HG02973 (cell line): ENCODE data around the gene IKZF4.
"Not testable (repeated sequence)": the region's sequence is repeated elsewhere in the genome, so short reads cannot be mapped to it uniquely, and the experiment has no call there.

ENCODE experiments used
- ATAC-seq: cut with Tn5 transposase; IDR thresholded peaks from one replicate; pipeline ENCODE4 v1.9.1; 2021; ENCODE audit warnings: moderate library complexity; ENCODE audit not compliant: unreplicated experiment

Gene IKZF4

GRCh38 chr12:55997535-55997859 is 23.3 kb upstream of the IKZF4 start:
- ATAC-seq = no peak

DNA sequence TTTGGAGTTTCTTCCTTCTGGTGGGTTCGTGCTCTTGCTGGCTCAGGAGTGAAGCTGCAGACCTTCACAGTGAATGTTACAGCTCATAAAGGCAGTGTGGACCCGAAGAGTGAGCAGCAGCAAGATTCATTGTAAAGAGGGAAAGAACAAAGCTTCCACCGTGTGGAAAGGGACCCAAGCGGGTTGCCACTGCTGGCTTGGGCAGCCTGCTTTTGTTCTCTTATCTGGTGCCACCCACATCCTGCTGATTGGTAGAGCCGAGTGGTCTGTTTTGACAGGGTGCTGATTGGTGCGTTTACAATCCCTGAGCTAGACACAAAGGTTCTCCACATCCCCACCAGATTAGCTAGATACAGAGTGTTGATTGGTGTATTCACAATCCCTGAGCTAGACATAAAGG is 21.3 kb upstream of the IKZF4 start:
- not testable (repeated sequence) for ATAC-seq

- not testable (repeated sequence) for ATAC-seq
Observed at GRCh38 chr12:55999999-56000540, 20.8 kb upstream of the IKZF4 start.

DNA sequence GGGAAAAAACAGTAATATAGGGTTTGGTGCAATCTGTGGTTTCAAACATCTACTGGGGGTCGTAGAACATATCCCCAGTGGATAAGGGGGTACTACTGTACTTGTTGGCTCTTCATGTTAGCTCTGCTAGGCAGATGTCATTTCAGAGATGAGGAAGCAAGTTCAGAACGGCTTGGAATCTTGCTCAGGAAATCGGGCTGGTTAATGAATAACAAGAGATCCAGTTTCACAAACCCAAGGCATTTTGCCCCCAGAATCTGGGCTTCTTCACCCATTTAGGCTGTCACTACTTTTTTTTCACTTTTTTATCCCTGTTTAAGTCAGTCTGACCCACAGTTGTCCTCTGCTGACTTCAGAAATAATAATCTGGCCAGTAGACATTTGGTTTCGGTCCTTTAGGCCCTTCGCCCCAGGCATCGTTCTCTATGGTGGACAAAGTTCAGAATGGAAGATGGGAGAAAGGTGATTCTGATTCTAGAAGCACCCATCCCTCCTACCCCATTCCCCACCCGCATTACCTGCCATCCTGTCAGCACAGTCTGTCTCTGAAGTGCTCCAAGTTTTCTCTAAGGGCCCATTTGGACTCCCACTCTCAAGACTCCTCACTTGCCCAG is 19.2 kb upstream of the IKZF4 start:
- ATAC-seq = no peak

GRCh38 chr12:56003376-56003775 is 17.5 kb upstream of the IKZF4 start:
- not testable (repeated sequence) for ATAC-seq

GRCh38 chr12:56004211-56004610 is 16.6 kb upstream of the IKZF4 start:
- no peak for ATAC-seq

GRCh38 chr12:56007564-56008559 is 13.0 kb upstream of the IKZF4 start:
- ATAC-seq = peak; percentile 27

- ATAC-seq = no peak
Observed at GRCh38 chr12:56010111-56010570, 10.7 kb upstream of the IKZF4 start.

DNA sequence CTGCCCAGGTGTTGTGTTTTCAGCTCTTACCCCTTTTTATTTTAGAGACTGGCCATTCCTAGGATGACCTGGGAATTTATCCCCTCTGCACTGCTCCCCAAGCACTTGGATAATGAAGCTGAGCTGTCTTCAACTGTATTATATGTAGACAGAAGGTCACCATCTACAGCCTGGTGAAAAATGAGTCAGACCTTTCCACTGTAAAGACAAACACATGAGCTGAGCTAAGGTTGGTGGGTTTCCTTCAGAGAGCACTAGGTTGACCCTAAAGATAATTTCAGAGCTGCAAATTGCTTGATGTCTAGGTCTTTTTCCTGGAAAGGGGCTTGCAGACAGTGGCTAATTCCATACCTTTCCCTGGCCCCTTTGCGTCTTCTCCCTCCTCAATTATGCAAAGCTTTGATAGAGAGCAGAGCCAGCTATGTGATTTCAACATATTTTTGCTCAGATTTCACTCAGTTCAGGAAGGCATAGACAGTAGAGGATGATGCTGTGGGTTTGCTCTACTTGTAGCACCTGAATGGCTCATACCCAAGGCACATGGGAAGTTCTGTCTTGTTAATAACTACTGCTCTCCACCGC is 9.2 kb upstream of the IKZF4 start:
- ATAC-seq = no peak

GRCh38 chr12:56013482-56013881 is 7.4 kb upstream of the IKZF4 start:
- no peak for ATAC-seq

DNA sequence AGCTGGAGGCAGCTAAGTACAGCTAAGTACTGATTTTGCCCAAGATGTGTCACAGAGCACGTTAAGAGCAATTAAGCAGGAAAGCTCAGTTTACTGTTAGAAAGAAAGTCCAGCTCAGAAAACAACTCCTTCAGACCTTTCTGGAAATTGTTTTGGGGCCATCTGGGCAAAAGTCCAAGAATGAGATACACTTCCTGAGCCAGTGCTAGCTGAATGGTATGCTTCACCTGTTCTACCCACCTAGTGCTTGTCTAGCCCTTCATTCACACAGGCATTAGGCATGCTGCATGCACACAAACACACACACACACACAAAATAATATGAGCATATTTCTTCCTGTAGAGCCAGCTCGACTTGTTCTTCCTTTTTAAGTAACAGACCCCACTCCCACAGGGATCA is 6.6 kb upstream of the IKZF4 start:
- ATAC-seq = no peak

DNA sequence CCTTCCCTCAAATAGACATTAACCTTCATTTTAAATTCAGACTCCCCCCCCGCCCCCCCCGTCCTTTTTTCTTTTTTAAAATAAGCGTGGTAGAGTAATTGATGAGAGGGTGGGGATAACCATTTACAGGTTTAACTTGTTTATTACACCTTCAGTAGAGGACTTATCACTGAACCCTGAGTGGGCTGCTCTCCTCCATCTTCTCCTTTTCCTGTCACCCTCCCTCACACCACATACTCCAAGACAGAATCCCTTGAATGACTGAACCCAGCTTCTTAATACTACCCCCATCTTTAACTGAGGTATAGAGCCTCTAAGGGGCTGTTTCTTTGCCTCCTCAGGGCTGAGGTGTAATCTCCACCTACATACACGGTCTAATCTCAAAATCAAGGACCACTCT is 3.7 kb upstream of the IKZF4 start:
- ATAC-seq = no peak

- ATAC-seq = no peak
Observed at GRCh38 chr12:56018356-56018755, 2.5 kb upstream of the IKZF4 start.

DNA sequence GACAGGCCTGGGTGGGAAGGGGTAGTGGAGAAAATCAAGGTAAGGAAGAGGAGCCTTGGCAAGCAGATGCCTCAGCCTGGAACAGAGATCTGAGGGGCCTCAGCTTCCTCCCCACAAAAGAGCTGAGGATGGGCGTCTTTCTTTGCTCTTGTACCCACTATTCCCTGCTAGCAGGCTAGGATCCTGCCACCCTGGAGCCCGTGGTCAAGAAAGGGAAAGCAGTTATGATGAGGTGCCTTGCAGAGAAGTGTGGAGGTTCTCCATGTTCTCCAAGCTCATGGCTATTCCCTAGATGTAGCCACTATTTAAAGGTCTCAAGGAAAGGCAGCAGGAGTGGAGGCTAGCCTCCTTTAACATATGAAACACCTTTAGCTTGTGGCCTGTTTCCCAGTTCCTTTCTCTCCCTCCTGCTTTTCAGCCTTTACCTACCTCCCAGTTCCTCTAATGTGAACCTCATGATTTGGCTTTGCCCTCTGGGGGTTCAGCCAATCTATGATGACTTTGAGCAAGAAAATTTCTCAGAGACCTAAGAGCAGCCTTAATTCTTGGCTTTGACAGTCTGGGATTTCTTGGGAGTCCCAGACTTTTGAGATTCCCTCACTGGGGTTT is 1.1 kb downstream of the IKZF4 start:
- no peak for ATAC-seq

DNA sequence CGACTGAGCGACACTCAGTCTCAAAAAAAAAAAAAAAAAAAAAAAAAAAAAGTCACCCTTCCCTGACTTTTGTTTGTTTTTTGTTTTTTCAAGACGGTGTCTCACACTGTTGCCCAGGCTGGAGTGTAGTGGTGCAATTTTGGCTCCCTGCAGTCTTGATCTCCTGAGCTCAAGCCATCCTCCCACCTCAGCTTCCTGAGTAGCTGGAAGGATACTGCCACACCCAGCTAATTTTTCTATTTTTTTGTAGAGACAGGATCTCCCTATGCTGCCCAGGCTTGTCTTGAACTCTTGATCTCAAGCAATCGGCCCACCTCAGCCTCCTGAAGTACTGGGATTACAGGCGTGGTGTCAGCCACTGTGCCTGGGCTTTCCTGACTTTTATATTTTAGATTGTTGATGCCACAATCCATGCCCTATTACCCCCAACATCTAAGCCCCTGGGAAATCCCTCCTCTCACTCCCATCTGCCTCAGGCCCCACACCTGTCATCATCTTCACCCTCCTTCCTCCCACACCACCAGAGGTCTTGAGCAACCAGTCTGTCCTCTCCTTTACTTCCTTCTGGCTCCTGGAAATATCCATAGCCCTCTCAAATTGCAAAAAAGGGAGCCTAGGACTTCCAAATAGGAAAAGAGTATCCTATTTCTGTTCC is 7.8 kb downstream of the IKZF4 start:
- ATAC-seq = no peak

- ATAC-seq = no peak
Observed at GRCh38 chr12:56029166-56029519, 8.3 kb downstream of the IKZF4 start.

DNA sequence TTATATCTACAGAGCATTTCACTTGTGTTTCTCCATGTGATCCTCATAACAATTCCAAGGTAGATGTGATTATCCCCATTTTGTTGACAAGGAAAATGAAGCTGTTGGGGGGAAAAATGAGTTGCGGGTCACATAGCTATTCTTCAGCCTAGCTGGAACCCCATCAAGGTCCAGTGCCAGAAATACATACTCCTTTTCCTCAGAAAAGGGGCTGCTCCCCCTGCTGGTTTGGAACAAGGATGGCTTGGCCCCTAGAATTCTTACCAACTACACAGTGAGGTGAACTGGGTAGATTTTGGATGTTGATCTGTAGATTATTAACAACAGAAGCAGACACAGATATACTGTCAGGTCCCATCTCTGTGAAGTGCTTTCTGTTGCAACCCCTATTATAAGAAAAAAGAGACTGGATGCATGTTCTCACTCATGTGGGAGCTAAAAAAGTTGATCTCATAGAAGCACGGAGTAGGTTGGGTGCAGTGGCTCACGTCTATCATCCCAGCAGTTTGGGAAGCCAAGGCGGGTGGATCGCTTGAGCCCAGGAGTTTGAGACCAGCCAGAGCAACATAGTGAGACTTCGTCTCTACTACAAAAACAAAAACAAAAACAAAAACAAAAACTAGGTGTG is 8.9 kb downstream of the IKZF4 start:
- no peak for ATAC-seq

GRCh38 chr12:56031987-56032386 is 11.1 kb downstream of the IKZF4 start:
- no peak for ATAC-seq

DNA sequence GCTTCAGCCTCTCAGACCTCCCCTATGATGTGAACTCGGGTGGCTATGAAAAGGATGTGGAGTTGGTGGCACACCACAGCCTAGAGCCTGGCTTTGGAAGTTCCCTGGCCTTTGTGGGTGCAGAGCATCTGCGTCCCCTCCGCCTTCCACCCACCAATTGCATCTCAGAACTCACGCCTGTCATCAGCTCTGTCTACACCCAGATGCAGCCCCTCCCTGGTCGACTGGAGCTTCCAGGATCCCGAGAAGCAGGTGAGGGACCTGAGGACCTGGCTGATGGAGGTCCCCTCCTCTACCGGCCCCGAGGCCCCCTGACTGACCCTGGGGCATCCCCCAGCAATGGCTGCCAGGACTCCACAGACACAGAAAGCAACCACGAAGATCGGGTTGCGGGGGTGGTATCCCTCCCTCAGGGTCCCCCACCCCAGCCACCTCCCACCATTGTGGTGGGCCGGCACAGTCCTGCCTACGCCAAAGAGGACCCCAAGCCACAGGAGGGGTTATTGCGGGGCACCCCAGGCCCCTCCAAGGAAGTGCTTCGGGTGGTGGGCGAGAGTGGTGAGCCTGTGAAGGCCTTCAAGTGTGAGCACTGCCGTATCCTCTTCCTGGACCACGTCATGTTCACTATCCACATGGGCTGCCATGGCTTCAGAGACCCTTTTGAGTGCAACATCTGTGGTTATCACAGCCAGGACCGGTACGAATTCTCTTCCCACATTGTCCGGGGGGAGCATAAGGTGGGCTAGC is 13.9 kb downstream of the IKZF4 start:
- ATAC-seq = no peak

GRCh38 chr12:56037161-56037560 is 16.3 kb downstream of the IKZF4 start:
- ATAC-seq = no peak
